Fibroblast of peridontal ligament (primary cell): Measurements from ENCODE around the gene MAP2K5.

Experiments
- DNase-seq: peaks from one replicate; pipeline ENCODE4 v3.0.0-alpha.2; 2010; ENCODE audit errors: extremely low read depth

MAP2K5 gene

GRCh38 chr15:67521783-67522568 lies 20.5 kb upstream of the MAP2K5 start:
- DNase-seq = peak; percentile 60

- DNase-seq = no peak
Observed at GRCh38 chr15:67523330-67523729, 19.2 kb upstream of the MAP2K5 start.

DNA sequence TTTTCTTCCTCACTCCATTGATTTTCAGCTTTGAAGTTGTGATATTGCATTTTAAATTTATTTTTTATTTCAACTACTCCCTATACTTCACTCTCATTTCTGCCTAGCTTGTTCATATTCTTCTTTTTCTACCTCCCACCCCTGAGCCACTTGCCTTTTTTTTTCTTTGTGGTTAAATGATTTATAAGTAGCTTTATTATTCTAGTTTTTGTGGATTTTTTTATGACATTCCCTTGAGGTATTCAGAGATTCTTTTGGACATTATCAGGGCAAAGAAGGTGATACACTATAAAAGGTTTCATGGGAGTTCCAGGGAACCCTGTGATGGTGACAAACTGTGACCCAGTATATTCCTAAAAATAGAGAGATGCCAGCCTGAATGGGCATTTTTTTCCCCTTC lies 18.3 kb upstream of the MAP2K5 start:
- DNase-seq = no peak

GRCh38 chr15:67528513-67528912 lies 14.0 kb upstream of the MAP2K5 start:
- no peak for DNase-seq

DNA sequence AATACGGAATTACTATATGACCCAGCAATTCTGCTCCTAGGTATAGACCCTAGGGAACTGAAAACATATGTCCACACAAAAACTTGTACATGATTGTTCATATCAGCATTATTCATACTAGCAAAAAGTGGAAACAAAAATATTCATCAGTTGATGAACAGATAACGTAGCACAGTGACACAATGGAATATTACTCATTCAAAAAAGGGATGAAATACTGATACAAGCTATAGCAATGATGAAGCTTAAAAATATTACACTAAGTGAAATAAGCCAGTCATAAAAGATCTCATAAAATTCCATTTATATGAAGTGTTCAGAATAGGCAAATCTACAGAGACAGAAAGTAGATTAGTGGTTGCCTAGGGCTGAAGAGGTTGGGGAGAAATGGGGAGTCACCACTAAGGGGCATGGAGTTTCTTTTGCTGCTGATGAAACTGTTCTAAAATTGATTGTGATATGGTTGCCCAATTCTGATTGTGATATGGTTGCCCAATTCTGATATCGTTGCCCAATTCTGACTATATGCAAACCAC lies 11.1 kb upstream of the MAP2K5 start:
- peak; percentile 73 for DNase-seq

DNA sequence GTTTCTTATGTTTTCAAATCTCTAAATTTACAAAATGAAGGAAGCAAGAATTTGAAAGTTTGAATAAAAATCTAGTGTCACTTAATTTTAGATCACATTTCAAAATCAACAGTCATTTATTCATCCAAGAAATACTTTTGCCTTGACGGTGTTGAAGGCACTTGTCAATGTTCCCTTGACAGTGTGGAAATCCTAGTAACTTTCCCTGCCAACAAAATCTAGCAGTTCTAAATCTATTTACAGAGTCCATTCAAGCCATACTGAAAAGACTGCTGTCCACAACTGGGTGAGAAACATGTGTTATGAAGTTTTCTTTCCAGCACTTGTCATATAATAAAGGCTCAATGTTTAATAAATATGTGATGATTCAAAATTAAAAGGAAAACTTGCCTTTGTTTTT lies 8.6 kb upstream of the MAP2K5 start:
- no peak for DNase-seq

DNA sequence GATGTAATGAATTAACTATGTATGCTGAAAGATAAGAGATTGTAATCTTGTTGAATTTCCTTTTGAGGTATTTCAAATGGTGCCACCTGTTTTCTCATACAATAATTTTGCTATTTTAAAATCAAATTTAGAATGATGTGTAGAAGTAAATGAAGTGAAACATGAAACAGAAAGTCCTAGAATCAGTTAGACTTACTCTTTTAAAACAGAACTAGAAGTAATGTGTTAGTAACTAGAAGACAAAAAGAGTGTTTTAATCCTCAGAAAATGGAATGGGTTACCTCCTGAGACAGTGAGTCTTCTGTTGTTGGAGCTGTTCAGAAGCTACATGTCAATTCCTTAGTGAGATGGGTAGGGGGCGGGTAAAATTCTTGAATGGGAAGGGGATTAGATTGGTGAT lies 8.1 kb upstream of the MAP2K5 start:
- no peak for DNase-seq

DNA sequence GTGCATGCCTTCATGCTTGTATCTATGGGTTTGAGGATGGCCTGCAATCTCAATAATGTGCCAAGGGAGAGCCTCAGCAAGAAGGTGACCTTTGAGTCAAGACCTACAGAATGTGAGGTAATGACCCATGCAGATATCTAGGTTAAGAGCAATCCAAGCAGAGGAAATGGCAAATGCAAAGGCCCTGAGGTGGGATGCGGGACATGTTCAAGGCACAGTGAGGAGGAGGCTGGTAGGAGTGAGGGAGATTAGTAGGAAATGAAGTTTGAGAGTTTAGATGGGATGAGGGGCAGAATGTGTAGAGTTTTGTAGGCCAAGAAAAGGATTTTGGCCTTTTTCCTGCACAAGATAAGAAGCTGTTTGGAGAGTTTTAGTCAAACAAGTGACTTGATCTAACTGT lies 4.7 kb upstream of the MAP2K5 start:
- DNase-seq = no peak

DNA sequence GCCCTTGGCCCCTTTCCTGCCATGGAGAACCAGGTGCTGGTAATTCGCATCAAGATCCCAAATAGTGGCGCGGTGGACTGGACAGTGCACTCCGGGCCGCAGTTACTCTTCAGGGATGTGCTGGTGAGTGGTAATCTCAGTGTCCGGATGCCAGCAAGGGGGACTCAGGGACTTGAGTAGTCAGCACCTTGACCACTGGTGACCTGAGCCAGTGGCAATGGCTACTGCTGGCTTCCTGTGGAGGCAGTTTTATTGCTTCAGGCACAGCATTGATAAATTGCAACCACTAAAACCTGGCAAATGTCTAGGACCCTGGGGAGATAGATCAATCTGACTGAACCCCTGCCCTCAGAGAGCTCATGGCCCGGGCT lies 830 bp downstream of the MAP2K5 start:
- DNase-seq = peak; percentile 2

GRCh38 chr15:67544475-67544874 lies 2.0 kb downstream of the MAP2K5 start:
- no peak for DNase-seq

GRCh38 chr15:67545864-67546263 lies 3.4 kb downstream of the MAP2K5 start:
- DNase-seq = no peak

GRCh38 chr15:67547064-67547463 lies 4.6 kb downstream of the MAP2K5 start:
- no peak for DNase-seq

- DNase-seq = no peak
Observed at GRCh38 chr15:67547836-67548235, 5.3 kb downstream of the MAP2K5 start.

GRCh38 chr15:67548236-67548852 lies 5.8 kb downstream of the MAP2K5 start:
- peak; percentile 50 for DNase-seq

DNA sequence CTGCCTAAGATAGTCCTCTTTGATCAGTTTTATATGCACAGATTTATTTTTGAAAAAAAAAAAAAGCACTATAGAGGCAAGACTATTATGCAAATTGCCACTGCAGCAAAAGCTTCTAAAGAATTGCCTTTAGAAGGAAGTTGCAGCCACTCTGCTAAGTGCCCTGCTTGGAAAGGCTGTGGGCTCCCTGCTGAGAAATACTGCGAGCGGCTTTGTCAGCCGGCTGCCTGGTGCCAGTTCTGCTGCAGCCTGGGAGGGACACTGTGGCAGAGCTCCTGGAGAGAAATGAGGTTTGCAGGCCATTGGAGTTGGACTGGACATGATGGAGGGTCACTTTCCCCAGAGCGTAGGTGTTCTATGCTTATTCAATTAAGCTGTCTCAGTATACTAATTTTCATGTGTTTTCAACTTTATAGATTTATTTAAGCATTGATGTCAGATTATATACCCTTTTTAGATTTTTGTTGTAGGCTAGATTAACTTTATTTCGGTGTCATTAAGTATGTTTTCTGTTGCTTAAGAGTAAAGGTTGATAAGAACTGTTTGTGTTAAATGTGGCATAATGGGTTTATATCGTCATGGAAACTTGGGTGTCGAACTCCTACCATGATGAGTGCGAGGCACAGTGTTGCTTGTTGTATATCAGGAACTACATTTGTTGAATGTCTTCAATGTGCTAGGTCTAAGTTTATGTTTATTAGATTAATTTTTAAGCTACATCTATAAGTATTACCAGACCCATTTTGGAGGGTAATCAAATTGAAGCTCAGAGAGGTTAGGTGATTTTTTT lies 6.6 kb downstream of the MAP2K5 start:
- DNase-seq = no peak

DNA sequence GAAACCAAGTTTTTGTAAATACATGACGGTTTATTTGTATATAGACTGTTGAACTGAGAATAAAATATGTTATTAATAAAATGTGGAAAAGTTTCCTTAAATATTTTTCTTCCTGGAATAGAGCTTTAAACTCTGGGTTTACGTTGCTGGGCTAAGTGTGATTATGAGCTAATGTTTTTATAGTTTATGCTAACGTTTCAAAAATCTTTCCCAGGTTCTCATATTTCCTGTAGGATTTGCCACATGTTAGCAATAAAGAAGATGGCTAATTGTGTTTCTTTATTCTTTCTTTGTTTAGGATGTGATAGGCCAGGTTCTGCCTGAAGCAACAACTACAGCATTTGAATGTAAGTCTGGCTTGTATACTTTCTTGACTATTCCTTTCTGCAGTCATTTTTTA lies 7.2 kb downstream of the MAP2K5 start:
- peak; percentile 12 for DNase-seq

DNA sequence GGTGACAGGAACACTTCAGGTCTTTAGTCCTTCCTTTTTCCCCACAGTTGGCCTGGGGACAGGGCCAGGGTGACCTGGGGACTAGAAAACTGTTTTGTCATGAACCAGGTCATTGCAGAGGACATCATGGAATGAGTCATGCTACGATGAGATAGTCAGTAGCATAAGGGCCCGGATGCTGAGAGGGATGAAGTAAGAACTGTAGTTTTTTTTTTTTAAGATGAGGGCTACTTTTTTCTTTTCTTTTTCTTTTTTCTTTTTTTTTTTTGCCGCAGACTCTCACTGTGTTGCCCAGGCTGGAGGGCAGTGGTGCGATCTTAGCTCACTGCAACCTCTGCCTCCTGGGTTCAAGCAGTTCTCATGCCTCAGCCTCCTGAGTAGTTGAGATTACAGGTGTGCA lies 8.0 kb downstream of the MAP2K5 start:
- no peak for DNase-seq

DNA sequence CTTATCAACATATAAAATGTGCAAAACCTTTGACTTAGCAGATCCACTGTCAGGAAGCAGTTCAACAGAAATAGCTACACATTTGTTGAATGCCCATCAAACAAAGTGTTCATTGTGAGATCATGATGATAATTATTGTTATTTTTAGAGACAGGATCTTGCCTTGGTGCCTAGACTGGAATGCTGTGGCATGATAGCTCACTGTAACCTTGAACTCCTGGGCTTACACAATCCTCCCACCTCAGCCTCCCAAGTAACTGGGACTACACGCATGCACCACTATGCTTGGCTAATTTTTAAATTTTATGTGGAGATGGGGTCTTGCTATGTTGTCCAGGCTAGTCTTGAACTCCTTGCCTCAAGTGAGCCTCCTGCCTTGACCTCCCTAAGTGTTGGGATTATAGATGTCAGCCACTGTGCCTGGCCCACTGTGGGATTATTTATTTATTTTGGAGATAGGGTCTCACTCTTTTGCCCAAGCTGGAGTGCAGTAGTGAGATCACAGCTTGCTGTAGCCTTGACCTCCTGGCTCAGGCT lies 8.8 kb downstream of the MAP2K5 start:
- no peak for DNase-seq

- DNase-seq = no peak
Observed at GRCh38 chr15:67554580-67554979, 12.1 kb downstream of the MAP2K5 start.

- no peak for DNase-seq
Observed at GRCh38 chr15:67556976-67557570, 14.6 kb downstream of the MAP2K5 start.

DNA sequence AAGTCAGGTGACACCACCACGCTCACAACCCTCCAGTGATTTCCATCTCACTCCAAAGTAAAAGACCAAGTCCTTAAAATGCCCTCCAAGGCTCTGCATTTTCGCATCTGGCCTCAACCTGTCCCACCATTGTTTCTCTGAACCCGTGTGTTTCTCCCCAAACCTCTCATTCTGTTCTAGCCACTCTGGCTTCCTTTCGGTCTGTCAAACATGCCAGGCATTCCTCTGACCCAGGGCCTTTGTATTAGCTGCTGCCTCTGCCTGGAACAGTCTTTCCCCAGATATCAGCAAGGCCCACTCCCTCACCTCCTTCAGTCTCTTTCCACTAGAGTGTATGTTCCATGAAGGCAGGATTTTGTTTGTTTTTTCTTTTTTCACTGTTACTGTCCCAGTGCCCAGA lies 16.0 kb downstream of the MAP2K5 start:
- DNase-seq = no peak

DNA sequence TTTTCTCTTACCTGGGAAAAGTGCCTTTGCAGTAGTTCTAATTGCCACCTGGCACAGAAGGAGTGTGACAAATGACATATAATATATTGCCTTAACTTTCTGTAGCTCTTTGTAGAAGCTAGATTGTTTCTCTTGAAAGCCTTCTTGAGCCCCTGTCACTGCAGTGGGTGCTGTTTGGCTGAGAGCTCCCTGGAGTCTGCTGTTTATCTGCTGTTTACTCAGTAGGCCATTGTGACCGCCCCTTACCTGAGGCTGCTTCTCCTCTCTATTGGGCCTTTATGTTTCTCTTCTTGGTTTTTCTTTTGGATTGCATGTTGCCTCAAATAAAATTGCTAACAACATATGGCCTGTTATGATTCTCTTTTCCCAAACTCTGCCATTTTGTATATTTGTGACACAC lies 16.7 kb downstream of the MAP2K5 start:
- no peak for DNase-seq
